ENCODE results near the gene SMAD2. TPM values are rescaled to one million over a fixed set of nuclear protein-coding genes. Genes with fewer than 3 reads are reported as not detected.

Gene SMAD2
- total and polyA plus RNA-seq, 9 of the 15 experiments (the other 6 are each of a cell fraction or from before 2014, with no cell fraction given) = 9.2 to 49.6 (median 33.7) TPM

DNA sequence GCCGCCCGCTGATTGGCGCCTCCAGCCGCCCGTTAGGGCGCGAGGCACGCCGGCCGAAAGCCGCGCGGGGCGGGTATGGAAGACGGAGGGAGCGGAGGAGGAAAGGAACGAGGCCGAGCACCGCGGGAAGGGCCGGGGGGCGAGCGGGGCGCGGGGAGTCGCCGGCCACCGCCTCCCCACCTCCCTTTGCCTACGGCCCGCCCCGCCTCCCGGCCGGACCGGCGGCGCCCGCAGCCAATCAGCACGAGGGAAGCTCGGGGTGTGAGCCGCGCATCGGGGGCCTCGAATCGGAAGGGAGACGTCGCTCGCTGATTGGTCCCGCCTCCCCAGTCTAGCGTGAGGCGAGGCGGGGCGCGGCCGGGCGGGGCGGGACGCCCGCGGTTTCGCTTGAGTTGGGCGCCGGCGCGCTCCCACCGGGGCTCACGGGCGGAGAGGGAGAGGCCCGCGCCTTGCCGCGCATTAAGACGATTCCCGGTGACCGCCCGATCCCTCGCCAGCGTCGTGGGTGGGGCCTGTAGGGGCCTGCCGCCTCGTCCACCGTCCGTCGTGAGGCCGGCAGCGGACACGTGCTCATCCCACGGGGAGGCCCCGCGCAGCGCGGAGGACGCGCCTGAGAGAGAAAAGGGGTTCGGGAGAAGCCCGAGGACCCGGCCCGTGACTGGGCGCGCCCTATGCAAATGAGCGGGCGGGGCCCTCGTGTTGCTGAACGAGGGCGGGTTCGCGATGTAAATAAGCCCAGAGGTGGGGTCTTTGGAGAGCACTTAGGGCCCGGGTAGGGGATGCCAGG, 665 bp upstream of the SMAD2 start (continued):
- TF ChIP-seq, protein P1, sequence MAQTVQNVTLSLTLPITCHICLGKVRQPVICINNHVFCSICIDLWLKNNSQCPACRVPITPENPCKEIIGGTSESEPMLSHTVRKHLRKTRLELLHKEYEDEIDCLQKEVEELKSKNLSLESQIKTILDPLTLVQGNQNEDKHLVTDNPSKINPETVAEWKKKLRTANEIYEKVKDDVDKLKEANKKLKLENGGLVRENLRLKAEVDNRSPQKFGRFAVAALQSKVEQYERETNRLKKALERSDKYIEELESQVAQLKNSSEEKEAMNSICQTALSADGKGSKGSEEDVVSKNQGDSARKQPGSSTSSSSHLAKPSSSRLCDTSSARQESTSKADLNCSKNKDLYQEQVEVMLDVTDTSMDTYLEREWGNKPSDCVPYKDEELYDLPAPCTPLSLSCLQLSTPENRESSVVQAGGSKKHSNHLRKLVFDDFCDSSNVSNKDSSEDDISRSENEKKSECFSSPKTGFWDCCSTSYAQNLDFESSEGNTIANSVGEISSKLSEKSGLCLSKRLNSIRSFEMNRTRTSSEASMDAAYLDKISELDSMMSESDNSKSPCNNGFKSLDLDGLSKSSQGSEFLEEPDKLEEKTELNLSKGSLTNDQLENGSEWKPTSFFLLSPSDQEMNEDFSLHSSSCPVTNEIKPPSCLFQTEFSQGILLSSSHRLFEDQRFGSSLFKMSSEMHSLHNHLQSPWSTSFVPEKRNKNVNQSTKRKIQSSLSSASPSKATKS (CRISPR knock-in tag; IDR thresholded peaks at IDR 0.05) = no peak
- TF ChIP-seq POLR2G (IDR thresholded peaks at IDR 0.05; ENCODE audit: low read depth, low read length) = peak; percentile 93
- TF ChIP-seq ZNF408 (CRISPR knock-in tag; IDR thresholded peaks at IDR 0.05; ENCODE audit: low read depth) = no peak
- no peak for TF ChIP-seq CHD1 (IDR thresholded peaks at IDR 0.05; ENCODE audit: low read length)
- TF ChIP-seq HMG20A (CRISPR knock-in tag; conservative IDR thresholded peaks at IDR 0.05) = no peak
- peak; percentile 26 for TF ChIP-seq TAF1 (IDR thresholded peaks at IDR 0.05; ENCODE audit: control insufficient read depth, extremely low read depth, insufficient read depth, low read length, severe bottlenecking)
- TF ChIP-seq, protein P2, sequence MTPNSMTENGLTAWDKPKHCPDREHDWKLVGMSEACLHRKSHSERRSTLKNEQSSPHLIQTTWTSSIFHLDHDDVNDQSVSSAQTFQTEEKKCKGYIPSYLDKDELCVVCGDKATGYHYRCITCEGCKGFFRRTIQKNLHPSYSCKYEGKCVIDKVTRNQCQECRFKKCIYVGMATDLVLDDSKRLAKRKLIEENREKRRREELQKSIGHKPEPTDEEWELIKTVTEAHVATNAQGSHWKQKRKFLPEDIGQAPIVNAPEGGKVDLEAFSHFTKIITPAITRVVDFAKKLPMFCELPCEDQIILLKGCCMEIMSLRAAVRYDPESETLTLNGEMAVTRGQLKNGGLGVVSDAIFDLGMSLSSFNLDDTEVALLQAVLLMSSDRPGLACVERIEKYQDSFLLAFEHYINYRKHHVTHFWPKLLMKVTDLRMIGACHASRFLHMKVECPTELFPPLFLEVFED (CRISPR knock-in tag; conservative IDR thresholded peaks at IDR 0.05) = no peak
- TF ChIP-seq COPS2 (conservative IDR thresholded peaks at IDR 0.05) = no peak
- no peak for TF ChIP-seq ZNF121 (CRISPR knock-in tag; conservative IDR thresholded peaks at IDR 0.05)
- TF ChIP-seq, protein P3, sequence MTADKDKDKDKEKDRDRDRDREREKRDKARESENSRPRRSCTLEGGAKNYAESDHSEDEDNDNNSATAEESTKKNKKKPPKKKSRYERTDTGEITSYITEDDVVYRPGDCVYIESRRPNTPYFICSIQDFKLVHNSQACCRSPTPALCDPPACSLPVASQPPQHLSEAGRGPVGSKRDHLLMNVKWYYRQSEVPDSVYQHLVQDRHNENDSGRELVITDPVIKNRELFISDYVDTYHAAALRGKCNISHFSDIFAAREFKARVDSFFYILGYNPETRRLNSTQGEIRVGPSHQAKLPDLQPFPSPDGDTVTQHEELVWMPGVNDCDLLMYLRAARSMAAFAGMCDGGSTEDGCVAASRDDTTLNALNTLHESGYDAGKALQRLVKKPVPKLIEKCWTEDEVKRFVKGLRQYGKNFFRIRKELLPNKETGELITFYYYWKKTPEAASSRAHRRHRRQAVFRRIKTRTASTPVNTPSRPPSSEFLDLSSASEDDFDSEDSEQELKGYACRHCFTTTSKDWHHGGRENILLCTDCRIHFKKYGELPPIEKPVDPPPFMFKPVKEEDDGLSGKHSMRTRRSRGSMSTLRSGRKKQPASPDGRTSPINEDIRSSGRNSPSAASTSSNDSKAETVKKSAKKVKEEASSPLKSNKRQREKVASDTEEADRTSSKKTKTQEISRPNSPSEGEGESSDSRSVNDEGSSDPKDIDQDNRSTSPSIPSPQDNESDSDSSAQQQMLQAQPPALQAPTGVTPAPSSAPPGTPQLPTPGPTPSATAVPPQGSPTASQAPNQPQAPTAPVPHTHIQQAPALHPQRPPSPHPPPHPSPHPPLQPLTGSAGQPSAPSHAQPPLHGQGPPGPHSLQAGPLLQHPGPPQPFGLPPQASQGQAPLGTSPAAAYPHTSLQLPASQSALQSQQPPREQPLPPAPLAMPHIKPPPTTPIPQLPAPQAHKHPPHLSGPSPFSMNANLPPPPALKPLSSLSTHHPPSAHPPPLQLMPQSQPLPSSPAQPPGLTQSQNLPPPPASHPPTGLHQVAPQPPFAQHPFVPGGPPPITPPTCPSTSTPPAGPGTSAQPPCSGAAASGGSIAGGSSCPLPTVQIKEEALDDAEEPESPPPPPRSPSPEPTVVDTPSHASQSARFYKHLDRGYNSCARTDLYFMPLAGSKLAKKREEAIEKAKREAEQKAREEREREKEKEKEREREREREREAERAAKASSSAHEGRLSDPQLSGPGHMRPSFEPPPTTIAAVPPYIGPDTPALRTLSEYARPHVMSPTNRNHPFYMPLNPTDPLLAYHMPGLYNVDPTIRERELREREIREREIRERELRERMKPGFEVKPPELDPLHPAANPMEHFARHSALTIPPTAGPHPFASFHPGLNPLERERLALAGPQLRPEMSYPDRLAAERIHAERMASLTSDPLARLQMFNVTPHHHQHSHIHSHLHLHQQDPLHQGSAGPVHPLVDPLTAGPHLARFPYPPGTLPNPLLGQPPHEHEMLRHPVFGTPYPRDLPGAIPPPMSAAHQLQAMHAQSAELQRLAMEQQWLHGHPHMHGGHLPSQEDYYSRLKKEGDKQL (CRISPR knock-in tag; IDR thresholded peaks at IDR 0.05; ENCODE audit: borderline replicate concordance) = peak; percentile 74; the same call in 1 of the 2 replicates
- no peak for TF ChIP-seq HDAC2 (IDR thresholded peaks at IDR 0.05)
- TF ChIP-seq STAT5B (CRISPR knock-in tag; IDR thresholded peaks at IDR 0.05) = no peak
- TF ChIP-seq ARNT (IDR thresholded peaks at IDR 0.05) = no peak
- TF ChIP-seq ERF (CRISPR knock-in tag; IDR thresholded peaks at IDR 0.05) = peak; percentile 85
- TF ChIP-seq NR2F6 (CRISPR knock-in tag; IDR thresholded peaks at IDR 0.05) = no peak
- TF ChIP-seq ARID1B (IDR thresholded peaks at IDR 0.05) = no peak; the same call in 1 of the 2 replicates
- TF ChIP-seq CBFA2T2 (conservative IDR thresholded peaks at IDR 0.05) = no peak
- TF ChIP-seq FOXK1 (CRISPR knock-in tag; IDR thresholded peaks at IDR 0.05; ENCODE audit: borderline replicate concordance) = peak; percentile 89; the same call in 1 of the 2 replicates
- peak; percentile 93 for TF ChIP-seq RBFOX2 (IDR thresholded peaks at IDR 0.05; ENCODE audit: low read depth, low read length)
- TF ChIP-seq, protein P4, sequence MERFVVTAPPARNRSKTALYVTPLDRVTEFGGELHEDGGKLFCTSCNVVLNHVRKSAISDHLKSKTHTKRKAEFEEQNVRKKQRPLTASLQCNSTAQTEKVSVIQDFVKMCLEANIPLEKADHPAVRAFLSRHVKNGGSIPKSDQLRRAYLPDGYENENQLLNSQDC (CRISPR knock-in tag; IDR thresholded peaks at IDR 0.05) = no peak
